Psoas muscle (tissue), 8 donors: ENCODE data around the gene ZNF574. TPM values are rescaled to one million over a fixed set of nuclear protein-coding genes. Genes with fewer than 3 reads are reported as not detected.

Experiments used
- ATAC-seq, 4 donors: fragments of 200-7000 bp; cut with Tn5 transposase; one replicate each; pipeline ENCODE4 v1.9.1; 2020; ENCODE audit warnings: moderate library complexity in 3 of 4, mild to moderate bottlenecking in 2 of 4
- DNase-seq, 2 donors: peaks; one replicate each; pipeline ENCODE4 v3.0.0-alpha.2; 2020
- H3K27ac ChIP-seq: fragments of 200-600 bp; one replicate; pipeline ENCODE4 v1.8.0; 2022
- H3K27me3 ChIP-seq, 3 donors: fragments of 200-600 bp in 1 of 3; one replicate each; pipeline versions ENCODE4 v1.6.1 to v1.8.0; 2013 to 2022; ENCODE audit warnings: low read length in 2 of 3, mild to moderate bottlenecking in 2 of 3, moderate library complexity in 1 of 3; ENCODE audit not compliant: insufficient read depth in 3 of 3
- H3K36me3 ChIP-seq, 2 donors: fragments of 200-600 bp in 1 of 2; one replicate each; pipeline versions ENCODE4 v1.6.1 to v1.8.0; 2013 to 2022; ENCODE audit warnings: low read depth in 1 of 2, mild to moderate bottlenecking in 1 of 2, moderate library complexity in 1 of 2; ENCODE audit not compliant: insufficient read depth in 1 of 2
- H3K4me1 ChIP-seq: fragments of 200-600 bp; one replicate; pipeline ENCODE4 v1.8.0; 2022
- H3K4me3 ChIP-seq: fragments of 200-600 bp; one replicate; pipeline ENCODE4 v1.8.0; 2022; ENCODE audit warnings: mild to moderate bottlenecking
- H3K9me3 ChIP-seq: fragments of 200-600 bp; one replicate; pipeline ENCODE4 v1.8.0; 2022
- CTCF ChIP-seq: fragments of 200-600 bp; IDR thresholded peaks from one replicate; pipeline ENCODE4 v1.8.0; 2022; ENCODE audit warnings: antibody characterized with exemption
- whole genome bisulfite sequencing, 3 donors: extraction: QIAGEN DNeasy Blood & Tissue Kit; methylation state at CpG; one replicate each; pipeline versions ENCODE4 v1.1.6 to v1.1.7; 2013; 5-methylcytosine and 5-hydroxymethylcytosine counted together
- intact Hi-C, 2 donors: fragments of 100-400 bp; cut with DNase I; formaldehyde crosslinking; loops; one replicate each; pipeline versions ENCODE4 v1.11.0 to v1.14.2; 2022
- polyA plus RNA-seq, 3 donors: library from polyadenylated mRNA; stranded (reverse); fragments of 200-250 nt; gene quantifications; one replicate each; pipeline ENCODE4 v1.2.3, GENCODE V29; 2013
- total RNA-seq, 4 donors: library from RNA; stranded (reverse); fragmentation: NEBNext Ultra II Directional in 2 of 4; extraction: Animal tissue kit (Norgen Biotek cat#: 25700) in 2 of 4; gene quantifications; one replicate each; pipeline versions ENCODE4 v1.2.1 to v1.2.4, GENCODE V29; 2021 to 2023
- donor health status: healthy with polysubstance abuse.
- donor health status: DM: no; HTN: no; CAD: no; lungs with moderate emphysema.
- donor health status: Bipolar disorder and iron deficiency.
- donor health status: healthy.
- donor health status: DM: yes; HTN: yes; CAD: no.
- donor health status: DM: no; HTN: no; CAD: no.
- donor health status: DM: no; HTN: no; CAD: no.
- donor health status: DM: yes; HTN: yes; CAD: no.

The ZNF574 gene
- total and polyA plus RNA-seq, 7 donors: 6.4 to 11.2 (median 8.7) TPM

- Histone ChIP-seq H3K27ac (no peak overlapping the region), H3K4me1 (no peaks in the 10 kb centered on the region), H3K27me3 (peaks cover 0 to 42% (median 18%) of the 10 kb centered on the region in 3 donors), H3K9me3 (no peaks in the 10 kb centered on the region), H3K4me3 (no peak overlapping the region), H3K36me3 (no peaks in the 10 kb centered on the region)
- no peak for DNase-seq
- 88 to 95% (median 89%) methylated on average over 13 of the region's 13 CpGs for WGBS, 3 donors
- ATAC-seq: no peak
- intact Hi-C loops: no loop called here
- no peak for TF ChIP-seq CTCF
Measured at GRCh38 chr19:42065051-42065450, 10.9 kb upstream of the ZNF574 start.

GRCh38 chr19:42065511-42065910 is 10.5 kb upstream of the ZNF574 start:
- Histone ChIP-seq H3K4me3 (no peak overlapping the region), H3K27ac (no peak overlapping the region), H3K9me3 (no peaks in the 10 kb centered on the region), H3K4me1 (no peaks in the 10 kb centered on the region), H3K36me3 (no peaks in the 10 kb centered on the region), H3K27me3 (peaks cover 0 to 42% (median 18%) of the 10 kb centered on the region in 3 donors)
- ATAC-seq: no peak
- WGBS, 3 donors: 88 to 95% (median 94%) methylated on average over 7 to 9 of the region's 9 CpGs
- intact Hi-C loops: no loop called here
- no peak for DNase-seq
- TF ChIP-seq CTCF: no peak

GRCh38 chr19:42066075-42066754 is 9.8 kb upstream of the ZNF574 start:
- H3K27me3 ChIP-seq: peaks cover 0 to 42% (median 18%) of the 10 kb centered on the region in 3 donors
- intact Hi-C loops: no loop called here
- H3K4me3 ChIP-seq: no peak overlapping the region
- H3K36me3 ChIP-seq: no peaks in the 10 kb centered on the region
- ATAC-seq (no peak), DNase-seq (no peak)
- no peaks in the 10 kb centered on the region for H3K9me3 ChIP-seq
- H3K27ac ChIP-seq: no peak overlapping the region
- 48 to 60% (median 55%) methylated on average over 9 of the region's 9 CpGs for WGBS, 3 donors
- no peaks in the 10 kb centered on the region for H3K4me1 ChIP-seq
- TF ChIP-seq CTCF: no peak

GRCh38 chr19:42067315-42067888 is 8.6 kb upstream of the ZNF574 start:
- DNase-seq (no peak), ATAC-seq (no peak)
- Histone ChIP-seq H3K4me3 (no peak overlapping the region), H3K27me3 (peaks cover 0 to 42% (median 18%) of the 10 kb centered on the region in 3 donors), H3K27ac (no peak overlapping the region), H3K36me3 (no peaks in the 10 kb centered on the region), H3K9me3 (no peaks in the 10 kb centered on the region), H3K4me1 (no peaks in the 10 kb centered on the region)
- TF ChIP-seq CTCF: no peak
- 77 to 90% (median 79%) methylated on average over 6 of the region's 6 CpGs for WGBS, 3 donors
- intact Hi-C loops: no loop called here
